Thyroid gland (tissue), 4 donors: ENCODE data around the gene ANKRD29. TPM values are rescaled to one million over a fixed set of nuclear protein-coding genes. Genes with fewer than 3 reads are reported as not detected.

Source experiments
- DNase-seq, 2 donors: peaks; one replicate each; pipeline ENCODE4 v3.0.0-alpha.2; 2019
- H3K27ac ChIP-seq, 3 donors: fragments of 200-600 bp; sonication (generic); 1 replicate in 2 of 3; 2 replicates in 1 of 3; pipeline ENCODE4 v1.5.1; 2016 to 2019; ENCODE audit warnings: mild to moderate bottlenecking in 1 of 3, moderate library complexity in 1 of 3
- H3K27me3 ChIP-seq: fragments of 200-600 bp; sonication (generic); one replicate; pipeline ENCODE4 v1.5.1; 2019
- H3K36me3 ChIP-seq, 2 donors: fragments of 200-600 bp; sonication (generic); one replicate each; pipeline ENCODE4 v1.5.1; 2016 to 2019
- H3K4me1 ChIP-seq, 2 donors: fragments of 200-600 bp; sonication (generic); one replicate each; pipeline ENCODE4 v1.5.1; 2017 to 2019
- H3K4me3 ChIP-seq, 3 donors: fragments of 200-600 bp; sonication (generic); replicated peaks in 1 of 3; 1 replicate in 2 of 3; 2 replicates in 1 of 3; pipeline ENCODE4 v1.5.1; 2016; ENCODE audit warnings: mild to moderate bottlenecking in 1 of 3
- H3K9me3 ChIP-seq: fragments of 200-600 bp; sonication (generic); one replicate; pipeline ENCODE4 v1.5.1; 2017
- POLR2A ChIP-seq, 2 donors: fragments of 450-650 bp; IDR thresholded peaks; one replicate each; pipeline ENCODE4 v1.6.1; 2017; ENCODE audit warnings: antibody characterized with exemption in 2 of 2, mild to moderate bottlenecking in 2 of 2, moderate library complexity in 1 of 2
- WGBS, 2 donors: methylation state at CpG; one replicate each; pipeline ENCODE4 v1.1.5; 2017; 5-methylcytosine and 5-hydroxymethylcytosine counted together
- intact Hi-C: fragments of 100-400 bp; cut with DNase I; formaldehyde crosslinking; loops from one replicate; pipeline ENCODE4 v1.15.1; 2023
- total RNA-seq, 4 donors: library from RNA; depleted of rRNA; stranded (reverse); fragments of >200 nt; gene quantifications; one replicate each; pipeline ENCODE4 v1.2.3, GENCODE V29; 2016
- TF ChIP-seq, protein P1 (sequence below), 6 experiments: fragments of 200-600 bp in 3 of 6; fragments of 450-650 bp in 3 of 6; sonication (generic) in 3 of 6; IDR thresholded peaks; one replicate each; pipeline ENCODE4 v1.5.1; 2016 to 2019; ENCODE audit warnings: antibody characterized with exemption in 6 of 6, mild to moderate bottlenecking in 2 of 6, inconsistent platforms in 1 of 6, moderate library complexity in 1 of 6

ANKRD29 gene
- total RNA-seq, result 1 to 10 TPM; 3.4 to 6.1 (median 4.5) TPM

GRCh38 chr18:23662309-23663263 lies at the start of gene ANKRD29:
Gene ANKRD29 (minus strand): TSS chr18:23662911. CDS start chr18:23662730, 181 bp downstream.
- H3K27me3 ChIP-seq, result no peaks in the 10 kb centered on the region

GRCh38 chr18:23712445-23712844 lies 49.7 kb upstream of the ANKRD29 start:
- Histone ChIP-seq H3K4me1 (no peaks in the 10 kb centered on the region), H3K9me3 (no peaks in the 10 kb centered on the region), H3K36me3 (no peaks in the 10 kb centered on the region), H3K27me3 (no peaks in the 10 kb centered on the region), H3K27ac (no peak overlapping the region), H3K4me3 (no peak overlapping the region)
- no peak for TF ChIP-seq POLR2A (IDR thresholded peaks at IDR 0.05)
- TF ChIP-seq, protein P1, sequence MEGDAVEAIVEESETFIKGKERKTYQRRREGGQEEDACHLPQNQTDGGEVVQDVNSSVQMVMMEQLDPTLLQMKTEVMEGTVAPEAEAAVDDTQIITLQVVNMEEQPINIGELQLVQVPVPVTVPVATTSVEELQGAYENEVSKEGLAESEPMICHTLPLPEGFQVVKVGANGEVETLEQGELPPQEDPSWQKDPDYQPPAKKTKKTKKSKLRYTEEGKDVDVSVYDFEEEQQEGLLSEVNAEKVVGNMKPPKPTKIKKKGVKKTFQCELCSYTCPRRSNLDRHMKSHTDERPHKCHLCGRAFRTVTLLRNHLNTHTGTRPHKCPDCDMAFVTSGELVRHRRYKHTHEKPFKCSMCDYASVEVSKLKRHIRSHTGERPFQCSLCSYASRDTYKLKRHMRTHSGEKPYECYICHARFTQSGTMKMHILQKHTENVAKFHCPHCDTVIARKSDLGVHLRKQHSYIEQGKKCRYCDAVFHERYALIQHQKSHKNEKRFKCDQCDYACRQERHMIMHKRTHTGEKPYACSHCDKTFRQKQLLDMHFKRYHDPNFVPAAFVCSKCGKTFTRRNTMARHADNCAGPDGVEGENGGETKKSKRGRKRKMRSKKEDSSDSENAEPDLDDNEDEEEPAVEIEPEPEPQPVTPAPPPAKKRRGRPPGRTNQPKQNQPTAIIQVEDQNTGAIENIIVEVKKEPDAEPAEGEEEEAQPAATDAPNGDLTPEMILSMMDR (IDR thresholded peaks at IDR 0.05), result no peak
- 72 to 73% methylated on average over 3 of the region's 3 CpGs for WGBS, 2 donors
- intact Hi-C loops, result no loop called here
- DNase-seq, result no peak

More at GRCh38 chr18:23662309-23663263, at the start of gene ANKRD29:
- peak; percentile 8 to 13 for DNase-seq
- Histone ChIP-seq H3K27ac (no peak within 1 kb of the TSS), H3K4me1 (peaks cover 5 to 8% of the 10 kb centered on the region in 2 donors), H3K36me3 (no peaks in the 10 kb centered on the region), H3K4me3 (peak within 1 kb of the TSS in 1 of 3 donors; percentile 36), H3K9me3 (no peaks in the 10 kb centered on the region)
- intact Hi-C loops, result no loop called here
- WGBS, 2 donors, result 4 to 6% methylated on average over 27 to 29 of the region's 86 CpGs
- TF ChIP-seq, protein P1 (IDR thresholded peaks at IDR 0.05), result no peak
- no peak for TF ChIP-seq POLR2A (IDR thresholded peaks at IDR 0.05)

DNA sequence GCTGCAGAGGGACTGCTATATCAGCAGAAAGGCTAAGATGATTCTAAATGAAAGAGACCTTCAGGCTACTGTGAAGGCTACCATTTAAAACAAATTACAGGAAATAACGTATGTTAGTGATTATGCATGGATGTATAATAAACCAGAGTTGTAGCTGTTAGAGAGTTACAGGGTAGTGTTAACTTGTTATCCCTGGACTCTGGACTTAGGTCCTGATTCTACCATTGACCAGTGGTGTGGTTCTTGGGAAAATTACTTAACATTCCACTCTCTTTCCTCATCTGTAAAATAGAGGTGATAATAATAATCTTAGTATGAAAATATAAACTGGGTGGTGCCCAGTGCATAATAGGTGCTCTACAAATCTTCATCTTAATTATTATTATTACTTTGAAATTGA lies 48.7 kb upstream of the ANKRD29 start:
- no peaks in the 10 kb centered on the region for H3K27me3 ChIP-seq
- no peaks in the 10 kb centered on the region for H3K36me3 ChIP-seq
- H3K9me3 ChIP-seq, result no peaks in the 10 kb centered on the region
- no peak overlapping the region for H3K4me3 ChIP-seq
- no peak for TF ChIP-seq POLR2A (IDR thresholded peaks at IDR 0.05)
- TF ChIP-seq, protein P1 (IDR thresholded peaks at IDR 0.05), result no peak
- intact Hi-C loops, result no loop called here
- no peak overlapping the region for H3K27ac ChIP-seq
- no peaks in the 10 kb centered on the region for H3K4me1 ChIP-seq
- no peak for DNase-seq
- WGBS, 2 donors, result 94 to 97% methylated on average over 1 of the region's 1 CpG

GRCh38 chr18:23710946-23711345 lies 48.2 kb upstream of the ANKRD29 start:
- Histone ChIP-seq H3K9me3 (no peaks in the 10 kb centered on the region), H3K4me1 (no peaks in the 10 kb centered on the region), H3K27me3 (no peaks in the 10 kb centered on the region), H3K36me3 (no peaks in the 10 kb centered on the region), H3K27ac (no peak overlapping the region), H3K4me3 (no peak overlapping the region)
- intact Hi-C loops, result no loop called here
- 93 to 98% methylated on average over 1 of the region's 1 CpG for WGBS, 2 donors
- TF ChIP-seq, protein P1 (IDR thresholded peaks at IDR 0.05), result no peak
- TF ChIP-seq POLR2A (IDR thresholded peaks at IDR 0.05), result no peak
- DNase-seq, result no peak

GRCh38 chr18:23710068-23710527 lies 47.4 kb upstream of the ANKRD29 start:
- TF ChIP-seq, protein P1 (IDR thresholded peaks at IDR 0.05), result no peak
- no peak for TF ChIP-seq POLR2A (IDR thresholded peaks at IDR 0.05)
- Histone ChIP-seq H3K9me3 (no peaks in the 10 kb centered on the region), H3K4me1 (no peaks in the 10 kb centered on the region), H3K27ac (no peak overlapping the region), H3K27me3 (no peaks in the 10 kb centered on the region), H3K36me3 (no peaks in the 10 kb centered on the region), H3K4me3 (no peak overlapping the region)
- intact Hi-C loops, result no loop called here
- WGBS, 2 donors, result 90 to 91% methylated on average over 17 of the region's 17 CpGs
- no peak for DNase-seq
